ENCODE data around the gene FOXP1. TPM values are rescaled to one million over a fixed set of nuclear protein-coding genes. Genes with fewer than 3 reads are reported as not detected.

FOXP1 gene
- total and polyA plus RNA-seq, 2 of the 8 experiments (the other 6 are each of a cell fraction or from before 2014, with no cell fraction given), result 13.9 to 25.4 TPM

GRCh38 chr3:71075494-71075893 lies 508.0 kb downstream of the FOXP1 start (continued):
- no peak for TF ChIP-seq SIN3A (conservative IDR thresholded peaks at IDR 0.05 in 1 of 2, IDR thresholded peaks at IDR 0.05 in 1 of 2; ENCODE audit: low read depth in 1 of 2, low read length in 2 of 2)
- TF ChIP-seq CREB1 (IDR thresholded peaks at IDR 0.05), result no peak
- TF ChIP-seq TAF1 (IDR thresholded peaks at IDR 0.05; ENCODE audit: low read depth, low read length), result no peak
- TF ChIP-seq BACH1 (IDR thresholded peaks at IDR 0.05; ENCODE audit: low read length), result no peak
- TF ChIP-seq TAF7 (optimal IDR thresholded peaks at IDR 0.05; ENCODE audit: borderline replicate concordance, low read depth, low read length), result no peak
- TF ChIP-seq NRF1 (IDR thresholded peaks at IDR 0.05; ENCODE audit: low read depth, low read length), result no peak
- TF ChIP-seq KDM5A (IDR thresholded peaks at IDR 0.05; ENCODE audit: low read length), result no peak

Measured in H1 (cell line).